H1 (cell line): ENCODE measurements around the gene RHOH. TPM values are rescaled to one million over a fixed set of nuclear protein-coding genes. Genes with fewer than 3 reads are reported as not detected.

Experiments
- BRCA1 ChIP-seq: IDR thresholded peaks from 2 replicates; pipeline ENCODE4 v1.6.1; 2012; ENCODE audit warnings: low read depth, low read length, improper control_type of control experiment
- SIRT6 ChIP-seq: IDR thresholded peaks from one replicate; pipeline ENCODE4 v1.7.1; 2012; ENCODE audit warnings: low read length, inconsistent platforms
- polyA plus RNA-seq, 7 experiments: library from polyadenylated mRNA; depleted of rRNA in 3 of 7; stranded (reverse) in 5 of 7; unstranded in 2 of 7; fragments of >200 nt in 5 of 7; fragments of 200-250 nt in 2 of 7; gene quantifications; 1 replicate in 5 of 7; 2 replicates in 1 of 7; 4 replicates in 1 of 7; pipeline versions ENCODE4 v1.2.1 to v1.2.3, GENCODE V29; 2011 to 2013; ENCODE audit warnings: missing spikeins in 2 of 7, mixed read lengths in 2 of 7
- total RNA-seq: library from RNA; stranded (reverse); fragmentation: NEBNext Ultra II Directional; extraction: Animal tissue kit (Norgen Biotek cat#: 25700); gene quantifications from 2 replicates; pipeline ENCODE4 v1.2.1, GENCODE V29; 2021
- TF ChIP-seq, protein P1 (sequence below): IDR thresholded peaks from 2 replicates; pipeline ENCODE4 v1.6.1; 2011; ENCODE audit warnings: low read length, improper control_type of control experiment

Gene RHOH
- total and polyA plus RNA-seq, 2 of the 8 experiments (the other 6 are each of a cell fraction or from before 2014, with no cell fraction given), result 5.9 to 6.9 TPM

DNA sequence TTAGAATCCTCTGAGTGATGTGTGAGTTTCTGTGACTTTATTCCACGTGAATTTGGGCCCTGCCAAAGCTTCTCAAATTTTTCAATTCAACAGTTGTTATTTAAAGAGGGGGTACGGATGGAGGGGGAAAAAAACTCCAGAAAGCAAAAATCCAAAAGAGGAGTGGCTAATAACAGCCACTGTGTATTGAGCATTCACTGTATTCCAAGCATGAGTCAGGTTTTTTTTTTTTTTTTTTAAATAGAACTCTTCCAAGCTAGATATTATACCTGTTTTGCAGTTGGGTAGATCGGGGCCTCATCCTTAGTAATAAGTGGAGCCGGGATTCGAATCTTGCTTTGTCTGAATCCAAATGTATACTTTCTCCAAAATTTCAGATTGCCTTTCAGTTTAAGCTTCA is 6.4 kb upstream of the RHOH start (continued):
- TF ChIP-seq BRCA1 (no peak), SIRT6 (no peak)
- TF ChIP-seq, protein P1, sequence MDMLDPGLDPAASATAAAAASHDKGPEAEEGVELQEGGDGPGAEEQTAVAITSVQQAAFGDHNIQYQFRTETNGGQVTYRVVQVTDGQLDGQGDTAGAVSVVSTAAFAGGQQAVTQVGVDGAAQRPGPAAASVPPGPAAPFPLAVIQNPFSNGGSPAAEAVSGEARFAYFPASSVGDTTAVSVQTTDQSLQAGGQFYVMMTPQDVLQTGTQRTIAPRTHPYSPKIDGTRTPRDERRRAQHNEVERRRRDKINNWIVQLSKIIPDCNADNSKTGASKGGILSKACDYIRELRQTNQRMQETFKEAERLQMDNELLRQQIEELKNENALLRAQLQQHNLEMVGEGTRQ, result no peak
